NT2/D1 (cell line): ENCODE results near the gene TEX101.
"Not testable (repeated sequence)": the region's sequence is repeated elsewhere in the genome, so short reads cannot be mapped to it uniquely, and the experiment has no call there.

Experiments
- DNase-seq: peaks from one replicate; pipeline ENCODE4 v3.0.0-alpha.2; 2011; ENCODE audit warnings: low read depth, low spot score
- H3K27me3 ChIP-seq: 2 replicates; pipeline ENCODE4 v1.6.0; 2011; ENCODE audit warnings: mild to moderate bottlenecking; ENCODE audit not compliant: insufficient read length, insufficient read depth
- H3K36me3 ChIP-seq: 2 replicates; pipeline ENCODE4 v1.6.1; 2011; ENCODE audit warnings: mild to moderate bottlenecking, low read length, mixed read lengths; ENCODE audit not compliant: insufficient read depth, insufficient read length
- H3K4me1 ChIP-seq: 2 replicates; pipeline ENCODE4 v1.5.1; 2011; ENCODE audit not compliant: insufficient read depth, insufficient read length
- H3K4me3 ChIP-seq: 2 replicates; pipeline ENCODE4 v1.5.1; 2011; ENCODE audit warnings: low read depth; ENCODE audit not compliant: insufficient read length
- H3K9ac ChIP-seq: 2 replicates; pipeline ENCODE4 v1.6.0; 2011; ENCODE audit warnings: low read depth; ENCODE audit not compliant: insufficient read length
- H3K9me3 ChIP-seq: 2 replicates; pipeline ENCODE4 v1.5.1; 2011; ENCODE audit warnings: mild to moderate bottlenecking, low read length; ENCODE audit not compliant: insufficient read depth
- SUZ12 ChIP-seq: IDR thresholded peaks from 2 replicates; pipeline ENCODE4 v1.6.1; 2011; ENCODE audit not compliant: insufficient read length, insufficient read depth; ENCODE audit errors: extremely low read depth
- YY1 ChIP-seq: IDR thresholded peaks from 2 replicates; pipeline ENCODE4 v1.6.1; 2011; ENCODE audit not compliant: insufficient read length, insufficient read depth
- ZNF274 ChIP-seq: IDR thresholded peaks from 2 replicates; pipeline ENCODE4 v1.6.1; 2011; ENCODE audit warnings: mild to moderate bottlenecking, low read depth, low read length

TEX101 gene

GRCh38 chr19:43441716-43442115 lies 27.0 kb downstream of the TEX101 start:
- no peak for DNase-seq
- H3K4me3 ChIP-seq, result no peak overlapping the region
- no peaks in the 10 kb centered on the region for H3K27me3 ChIP-seq
- no peaks in the 10 kb centered on the region for H3K4me1 ChIP-seq
- TF ChIP-seq SUZ12, result no peak
- TF ChIP-seq ZNF274, result no peak
- no peak for TF ChIP-seq YY1
- H3K9me3 ChIP-seq, result no peaks in the 10 kb centered on the region
- no peaks in the 10 kb centered on the region for H3K36me3 ChIP-seq
- H3K9ac ChIP-seq, result no peak overlapping the region

GRCh38 chr19:43444091-43444490 lies 29.4 kb downstream of the TEX101 start:
- H3K9ac ChIP-seq, DNase-seq, H3K4me3 ChIP-seq, H3K27me3 ChIP-seq, H3K9me3 ChIP-seq, H3K4me1 ChIP-seq, H3K36me3 ChIP-seq: not testable (repeated sequence)

GRCh38 chr19:43444531-43445287 lies 30.0 kb downstream of the TEX101 start:
- no peaks in the 10 kb centered on the region for H3K4me1 ChIP-seq
- H3K9me3 ChIP-seq, result no peaks in the 10 kb centered on the region
- TF ChIP-seq YY1 (no peak), ZNF274 (no peak), SUZ12 (no peak)

GRCh38 chr19:43445426-43445825 lies 30.7 kb downstream of the TEX101 start:
- Histone ChIP-seq H3K4me1 (no peaks in the 10 kb centered on the region), H3K4me3 (no peak overlapping the region), H3K27me3 (no peaks in the 10 kb centered on the region), H3K9ac (no peak overlapping the region), H3K9me3 (no peaks in the 10 kb centered on the region), H3K36me3 (no peaks in the 10 kb centered on the region)
- no peak for DNase-seq
- no peak for TF ChIP-seq ZNF274
- TF ChIP-seq YY1, result no peak
- no peak for TF ChIP-seq SUZ12

More at GRCh38 chr19:43444531-43445287, 30.0 kb downstream of the TEX101 start:
- Histone ChIP-seq H3K36me3 (no peaks in the 10 kb centered on the region), H3K4me3 (no peak overlapping the region), H3K27me3 (no peaks in the 10 kb centered on the region), H3K9ac (no peak overlapping the region)
- DNase-seq, result no peak

GRCh38 chr19:43446746-43447489 lies 32.2 kb downstream of the TEX101 start:
- Histone ChIP-seq H3K4me1 (no peaks in the 10 kb centered on the region), H3K36me3 (no peaks in the 10 kb centered on the region), H3K9ac (no peak overlapping the region), H3K9me3 (no peaks in the 10 kb centered on the region), H3K4me3 (no peak overlapping the region), H3K27me3 (no peaks in the 10 kb centered on the region)
- TF ChIP-seq ZNF274 (no peak), SUZ12 (no peak), YY1 (no peak)
- peak; percentile 39 for DNase-seq

- H3K9me3 ChIP-seq, result no peaks in the 10 kb centered on the region; the same call in 1 of the 2 replicates
- no peak for TF ChIP-seq YY1
- no peak for TF ChIP-seq ZNF274
- no peak for TF ChIP-seq SUZ12
Observed at GRCh38 chr19:43447655-43448054, 33.0 kb downstream of the TEX101 start.

GRCh38 chr19:43450545-43450997 lies 35.9 kb downstream of the TEX101 start:
- DNase-seq, result no peak
- H3K9me3 ChIP-seq, result no peaks in the 10 kb centered on the region; the same call in 1 of the 2 replicates
- TF ChIP-seq YY1 (no peak), ZNF274 (no peak), SUZ12 (no peak)
- H3K27me3 ChIP-seq, result no peaks in the 10 kb centered on the region
- H3K36me3 ChIP-seq, result no peaks in the 10 kb centered on the region
- no peaks in the 10 kb centered on the region for H3K4me1 ChIP-seq
- H3K9ac ChIP-seq, result no peak overlapping the region
- no peak overlapping the region for H3K4me3 ChIP-seq

More at GRCh38 chr19:43447655-43448054, 33.0 kb downstream of the TEX101 start:
- H3K9ac ChIP-seq, result no peak overlapping the region
- no peak for DNase-seq
- H3K36me3 ChIP-seq, result no peaks in the 10 kb centered on the region
- no peaks in the 10 kb centered on the region for H3K4me1 ChIP-seq
- H3K27me3 ChIP-seq, result no peaks in the 10 kb centered on the region
- H3K4me3 ChIP-seq, result no peak overlapping the region
